ENCODE results near the gene ALKBH2.
"Not testable (repeated sequence)": the region's sequence is repeated elsewhere in the genome, so short reads cannot be mapped to it uniquely, and the experiment has no call there.

ALKBH2 gene

DNA sequence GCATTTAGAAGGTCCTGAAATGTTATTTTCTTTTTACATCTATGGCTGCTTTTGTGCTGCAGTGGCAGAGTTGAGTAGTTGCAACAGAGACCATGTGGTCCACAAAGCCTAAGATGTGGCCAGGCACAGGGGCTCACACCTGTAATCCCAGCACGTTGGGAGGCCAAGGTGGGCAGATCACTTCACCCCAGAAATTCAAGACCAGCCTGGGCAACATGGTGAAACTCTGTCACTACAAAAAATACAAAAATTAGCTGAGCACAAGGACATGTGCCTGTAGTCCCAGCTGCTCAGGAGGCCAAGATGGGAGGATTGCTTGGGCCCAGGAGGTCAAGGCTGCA lies 27.4 kb downstream of the ALKBH2 start:
- DNase-seq, result no peak

DNA sequence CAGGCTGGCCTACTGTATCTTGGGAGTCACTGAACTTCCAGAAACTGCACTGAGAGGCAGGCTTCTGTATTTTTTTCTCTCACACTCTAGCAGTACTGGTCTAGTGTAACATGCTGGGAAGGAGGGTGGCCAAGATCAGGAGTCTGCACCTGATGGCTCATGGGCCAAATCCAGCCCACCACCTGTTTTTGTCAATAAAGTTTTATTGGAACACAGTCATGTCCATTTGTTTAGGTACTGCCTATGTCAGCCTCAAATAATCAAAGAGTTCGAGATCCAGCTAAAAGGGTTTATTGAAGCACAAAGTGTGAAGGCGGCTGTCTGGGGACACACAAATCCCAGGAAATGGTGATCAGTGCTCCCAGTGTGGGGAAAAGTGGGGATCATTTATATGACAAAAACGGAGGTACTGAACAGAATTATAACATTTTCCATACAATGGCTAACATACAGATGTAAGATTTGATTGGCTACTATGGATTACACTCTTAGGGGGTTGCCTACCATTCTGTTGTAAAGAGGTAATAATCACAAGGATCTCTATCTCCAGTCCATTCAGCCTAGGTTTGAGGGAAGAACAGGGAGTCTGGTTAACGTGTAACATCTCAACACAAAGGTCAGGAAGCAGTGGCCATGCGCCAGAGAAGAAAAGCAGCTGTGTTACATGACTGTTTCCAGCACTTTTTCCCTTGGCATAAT lies 28.0 kb downstream of the ALKBH2 start:
- no peak for DNase-seq

DNA sequence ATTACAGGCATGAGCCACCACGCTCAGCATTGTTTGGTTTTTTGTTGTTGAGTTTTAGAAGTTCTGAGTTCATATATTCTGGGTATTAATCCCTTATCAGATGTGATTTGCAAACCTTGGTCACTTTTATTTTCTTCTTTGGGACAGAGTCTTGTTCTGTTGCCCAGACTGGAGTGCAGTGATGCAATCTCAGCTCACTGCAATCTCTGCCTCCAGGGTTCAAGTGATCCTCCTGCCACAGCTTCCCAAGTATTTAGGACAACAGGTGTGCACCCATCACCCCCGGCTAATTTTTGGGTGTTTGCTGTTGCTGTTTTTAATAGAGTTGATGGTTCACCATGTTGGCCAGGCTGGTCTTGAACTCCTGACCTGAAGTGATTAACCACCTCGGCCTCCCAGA lies 29.1 kb downstream of the ALKBH2 start:
- no peak for DNase-seq

DNA sequence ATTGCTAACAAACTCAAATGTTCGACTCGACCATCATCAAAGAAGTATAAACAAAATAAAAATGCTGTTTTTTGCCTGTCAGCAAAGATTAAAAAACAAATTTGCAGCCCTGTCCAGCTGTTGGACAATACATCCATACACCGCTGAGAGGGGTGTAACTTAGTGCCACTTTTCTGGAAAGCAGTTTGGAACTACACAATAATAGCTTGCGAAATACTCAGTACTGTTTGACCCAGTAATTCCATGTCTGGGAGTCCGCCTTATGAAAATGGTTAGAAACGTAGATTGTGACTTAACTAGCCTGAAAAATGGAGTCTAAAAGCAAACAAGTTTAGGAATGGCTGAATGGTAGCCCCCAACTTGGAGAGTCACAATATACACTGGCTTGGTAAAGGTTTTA lies 34.5 kb downstream of the ALKBH2 start:
- DNase-seq, result no peak

DNA sequence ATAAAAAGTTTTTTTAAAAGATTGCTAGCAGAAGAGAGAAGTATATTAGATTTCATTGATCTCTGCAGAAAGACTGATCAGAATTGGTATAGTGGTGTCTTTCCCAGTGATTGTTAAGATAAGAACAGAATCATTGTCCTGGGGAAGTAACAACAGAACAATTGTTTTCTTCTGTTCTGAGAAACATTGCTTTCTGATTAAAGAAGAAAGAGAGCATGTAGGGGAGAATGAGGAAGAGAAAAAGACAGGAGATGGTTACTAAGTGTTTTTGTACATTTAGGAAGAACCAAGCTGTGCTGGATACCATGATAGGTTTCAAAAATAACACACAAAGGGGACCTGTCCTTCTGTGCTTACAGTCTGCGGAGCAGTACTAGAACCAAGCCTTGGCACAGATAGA lies 35.9 kb downstream of the ALKBH2 start:
- DNase-seq, result no peak

DNA sequence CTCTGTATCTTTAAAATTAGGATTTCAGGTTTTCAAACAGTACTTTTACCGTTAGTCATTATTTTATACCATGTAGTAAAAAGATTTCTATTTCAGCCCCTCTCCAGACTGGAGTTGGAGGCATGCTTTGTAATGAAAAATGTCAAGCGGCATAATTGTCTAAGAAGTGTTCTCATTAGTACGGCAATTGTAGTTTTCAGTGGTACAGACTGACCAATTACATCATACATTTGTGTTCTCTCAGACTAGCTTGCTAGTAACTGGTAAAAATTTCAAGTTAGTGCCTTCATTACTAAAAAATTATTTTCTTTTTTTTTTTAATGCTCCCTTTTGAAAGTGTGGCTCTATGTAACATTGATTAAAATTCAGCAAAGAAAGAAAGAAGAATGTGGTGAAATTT lies 36.4 kb downstream of the ALKBH2 start:
- DNase-seq, result no peak

DNA sequence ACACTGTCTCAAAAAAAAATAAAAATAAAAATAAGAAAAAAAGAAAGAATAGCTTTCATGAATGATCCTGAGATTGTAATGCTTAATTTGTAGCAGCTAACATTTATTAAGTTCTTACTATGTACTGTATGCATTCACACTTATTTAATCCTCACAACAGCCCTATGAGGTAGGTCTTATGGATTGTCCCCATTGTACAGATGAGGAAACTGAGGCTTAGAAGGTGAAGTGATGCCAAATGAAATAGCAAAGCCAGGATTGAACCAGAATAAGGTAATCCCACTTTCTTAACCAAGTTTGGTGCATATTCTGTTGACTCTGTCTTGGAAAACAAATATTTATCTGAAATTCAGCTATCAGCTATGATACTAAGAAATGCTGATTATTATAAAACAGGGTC lies 38.8 kb downstream of the ALKBH2 start:
- no peak for DNase-seq

DNA sequence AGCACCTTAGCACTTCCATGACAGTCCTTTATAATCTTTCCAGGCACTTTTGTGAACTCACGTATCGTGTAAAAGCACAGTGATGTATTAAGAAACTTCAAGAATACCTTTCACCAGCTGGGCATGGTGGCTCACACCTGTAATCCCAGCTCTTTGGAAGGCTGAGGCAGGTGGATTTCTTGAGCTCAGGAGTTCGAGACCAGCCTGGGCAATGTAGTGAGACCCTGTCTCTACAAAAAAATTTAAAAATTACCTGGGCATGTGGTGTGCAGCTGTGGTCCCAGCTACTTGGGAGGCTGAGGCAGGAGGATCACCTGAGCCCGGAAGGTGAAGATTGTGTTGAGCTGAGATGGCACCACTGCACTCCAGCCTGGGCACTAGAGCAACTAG lies 39.2 kb downstream of the ALKBH2 start:
- not testable (repeated sequence) for DNase-seq

DNA sequence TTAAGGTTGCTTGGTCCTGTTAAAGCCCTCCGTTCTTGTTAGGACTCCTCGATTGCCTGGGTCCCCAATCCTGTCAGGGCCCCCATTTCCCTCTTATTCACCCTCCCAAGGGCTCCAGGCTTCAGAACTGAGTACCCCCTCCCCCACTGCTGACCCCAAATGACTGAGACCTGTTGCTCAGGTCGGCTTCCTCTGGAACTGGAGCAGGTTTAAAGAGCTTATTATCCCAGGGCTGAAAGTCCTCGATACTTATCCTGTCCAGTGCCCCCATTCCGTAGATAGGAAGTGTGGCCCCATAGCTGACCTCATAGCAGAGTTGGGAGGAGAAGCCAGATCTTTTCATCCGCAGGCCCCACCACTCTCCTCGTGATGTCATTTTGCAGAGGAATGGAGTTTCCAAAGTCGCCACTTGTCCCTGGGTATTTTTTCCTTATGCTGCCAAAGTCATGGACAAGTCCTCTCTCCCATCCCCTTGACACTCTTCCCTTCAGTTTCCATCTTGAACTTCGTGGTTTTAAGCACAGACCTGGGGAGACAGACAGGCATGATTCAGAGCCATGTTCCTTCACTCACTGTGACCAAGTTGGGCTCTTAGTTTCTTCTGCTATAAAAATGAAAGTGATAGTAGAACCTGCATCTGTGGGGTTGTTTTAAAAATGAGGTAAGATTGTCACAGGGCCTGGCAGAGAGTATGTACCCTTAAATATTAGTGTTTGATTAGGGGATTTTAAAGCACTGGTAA lies 39.7 kb downstream of the ALKBH2 start:
- DNase-seq, result peak; percentile 88

DNA sequence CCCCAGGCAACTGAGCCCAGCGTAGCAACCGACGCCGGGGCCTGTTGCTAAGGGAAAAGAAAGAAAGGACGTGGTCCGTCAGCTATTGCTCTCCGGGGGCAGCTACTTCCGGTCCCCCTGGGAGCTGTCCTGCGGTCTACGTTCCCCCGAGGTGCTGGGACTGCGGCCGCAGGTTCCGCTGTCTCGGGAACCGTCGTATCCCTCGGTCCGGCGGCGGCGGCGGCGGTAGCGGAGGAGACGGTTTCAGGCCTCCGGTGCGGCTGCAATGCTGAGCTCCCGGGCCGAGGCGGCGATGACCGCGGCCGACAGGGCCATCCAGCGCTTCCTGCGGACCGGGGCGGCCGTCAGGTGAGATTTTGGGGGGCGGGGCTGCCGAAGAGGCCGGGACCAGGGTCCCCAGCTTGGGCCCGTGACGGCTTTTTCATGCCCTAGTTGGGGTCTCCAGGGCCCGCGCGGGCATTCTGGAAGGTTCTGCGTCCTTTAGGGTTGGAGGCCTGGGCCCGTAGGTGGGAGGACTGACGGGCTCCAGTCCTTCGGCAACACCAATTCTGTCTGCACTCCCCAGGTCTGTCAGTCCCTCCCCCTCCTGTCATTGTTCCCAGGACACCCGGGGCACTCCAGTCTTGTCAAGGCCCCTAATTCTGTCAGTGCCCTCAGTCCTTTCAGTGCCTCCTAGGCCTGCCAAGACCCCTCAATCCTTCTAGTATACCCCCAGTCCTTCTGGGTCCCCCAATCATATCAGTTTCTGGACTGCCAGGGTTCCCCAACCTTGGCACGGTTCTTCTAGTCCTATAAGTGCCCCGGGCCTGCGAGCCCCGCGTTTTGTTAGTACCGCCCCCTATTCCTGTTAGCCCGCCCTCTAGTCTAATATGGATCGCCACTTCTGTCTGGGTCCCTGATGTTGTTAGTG lies 40.6 kb downstream of the ALKBH2 start, which contains the start of gene USP30:
USP30 (plus strand) TSS at position 163 of the 910 bp plus-strand sequence; CDS start at position 266, 103 bp downstream.
- peak; percentile 85 for DNase-seq

DNA sequence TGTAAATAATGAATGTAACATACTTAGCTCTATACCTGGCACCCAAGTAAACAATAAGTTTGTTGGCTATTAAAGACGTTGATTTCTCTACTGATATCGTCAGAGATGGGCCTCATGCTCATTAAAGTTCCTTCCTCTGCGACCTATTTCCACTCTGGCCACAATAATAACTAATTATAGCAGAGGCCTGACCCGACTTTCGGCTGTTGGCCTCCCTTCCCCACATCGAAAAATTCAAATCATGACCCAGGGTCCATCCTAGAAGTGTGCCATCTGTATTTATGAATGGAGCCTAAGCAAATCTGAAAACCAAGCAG lies 41.2 kb downstream of the ALKBH2 start:
- no peak for DNase-seq

DNA sequence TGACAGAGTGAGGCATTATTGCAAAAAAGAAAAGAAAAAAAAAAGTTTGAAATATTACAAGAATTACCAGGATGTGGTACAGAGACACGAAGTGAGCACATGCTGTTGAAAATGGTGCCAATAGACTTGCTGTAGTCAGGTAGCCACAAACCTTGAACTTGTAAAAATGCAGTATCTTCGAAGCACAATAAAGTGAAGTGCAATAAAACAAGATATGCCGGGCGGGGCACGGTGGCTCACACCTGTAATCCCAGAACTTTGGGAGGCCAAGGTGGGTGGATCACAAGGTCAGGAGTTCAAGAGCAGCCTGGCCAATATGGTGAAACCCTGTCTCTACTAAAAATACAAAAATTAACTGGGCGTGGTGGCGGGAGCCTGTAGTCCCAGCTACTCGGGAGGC lies 43.5 kb downstream of the ALKBH2 start:
- peak; percentile 11 for DNase-seq

DNA sequence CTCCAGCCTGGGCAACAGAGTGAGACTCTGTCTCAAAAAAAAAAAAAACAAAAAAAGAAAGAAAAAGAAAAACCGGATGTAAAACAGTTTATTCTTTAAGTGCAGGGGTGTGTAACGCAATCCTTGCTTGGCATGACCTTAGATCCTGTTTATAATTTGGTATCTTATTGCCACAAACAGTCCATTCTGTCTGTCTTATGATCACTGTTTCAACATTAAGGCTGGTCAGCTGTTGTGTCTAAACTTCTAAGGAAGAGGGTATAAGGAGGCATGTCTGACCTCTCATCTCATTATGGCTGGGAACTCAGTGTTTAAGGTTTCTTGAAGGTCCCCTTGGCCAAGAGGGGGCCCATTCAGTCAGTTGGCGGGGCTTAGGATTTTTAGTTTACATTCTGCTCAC lies 44.6 kb downstream of the ALKBH2 start:
- peak; percentile 59 for DNase-seq

DNA sequence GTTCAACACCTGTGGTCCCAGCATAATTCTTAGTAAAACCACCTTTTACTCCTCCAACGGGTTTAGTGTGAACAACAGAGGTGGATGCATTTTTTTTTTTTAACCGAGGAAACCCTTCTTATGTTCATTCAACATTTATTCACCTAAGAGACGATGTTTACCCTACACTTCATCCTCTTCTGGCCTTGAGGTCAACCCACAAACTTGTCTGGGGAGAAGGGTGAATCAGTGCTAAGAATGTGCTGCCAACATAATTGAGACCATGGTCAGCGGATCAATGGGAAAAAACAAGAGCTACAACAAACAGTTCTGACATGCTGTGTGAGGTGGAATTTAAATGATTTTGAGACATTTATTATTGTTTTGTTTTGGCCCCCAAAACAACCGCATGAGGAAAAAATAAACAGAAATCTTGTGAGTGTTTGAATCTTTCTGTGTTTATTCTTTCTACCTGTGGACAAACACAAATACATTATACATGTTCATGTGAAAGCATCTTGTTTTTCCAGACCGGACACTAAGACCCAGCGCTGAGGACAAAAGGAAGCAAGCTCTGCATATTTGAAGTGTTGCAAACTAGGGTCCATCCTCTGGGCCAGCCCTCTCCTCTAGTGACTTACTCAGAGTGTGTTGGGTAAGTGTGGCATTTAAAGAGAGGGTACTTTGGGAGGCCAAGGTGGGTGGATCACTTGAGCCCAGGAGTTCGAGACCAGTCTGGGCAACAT lies 46.0 kb downstream of the ALKBH2 start:
- no peak for DNase-seq

DNA sequence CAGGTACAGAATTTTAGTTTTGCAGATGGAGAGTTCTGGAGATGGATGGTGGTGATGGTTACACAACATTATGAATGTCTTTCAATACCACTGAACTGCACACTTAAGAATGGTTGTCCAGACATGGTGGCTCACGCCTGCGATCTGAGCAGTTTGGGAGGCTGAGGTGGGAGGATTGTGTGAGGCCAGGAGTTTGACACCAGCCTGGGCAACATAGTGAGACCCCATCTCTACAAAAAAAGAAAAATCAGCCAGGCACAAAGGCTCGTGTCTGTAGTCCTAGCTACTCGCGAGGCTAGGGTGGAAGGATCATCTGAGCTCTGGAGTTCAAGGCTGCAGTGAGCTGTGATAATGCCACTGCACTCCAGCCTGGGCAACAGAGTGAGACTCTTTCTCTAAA lies 49.0 kb downstream of the ALKBH2 start:
- no peak for DNase-seq
